WTC11 (cell line): Measurements from ENCODE around the gene NOPCHAP1. TPM values are rescaled to one million over a fixed set of nuclear protein-coding genes. Genes with fewer than 3 reads are reported as not detected.

ENCODE experiments used
- ATAC-seq: fragments of 200-7000 bp; cut with Tn5 transposase; 2 replicates; pipeline ENCODE4 v1.10.0; 2021; ENCODE audit warnings: mild to moderate bottlenecking, moderate library complexity
- CTCF ChIA-PET: fragments of 300-600 bp; sonication (Branson Sonifier 250); formaldehyde crosslinking; loops from one replicate; lab custom pipeline; 2021; ENCODE audit warnings: antibody characterized with exemption; lab: Charles Lee
- POLR2A ChIA-PET: fragments of 350-600 bp; sonication (Branson Sonifier 250); formaldehyde crosslinking; loops from one replicate; lab custom pipeline; 2021; ENCODE audit warnings: antibody characterized with exemption; lab: Charles Lee
- DNase-seq: peaks from one replicate; pipeline ENCODE4 v3.0.0; 2021; ENCODE audit warnings: low spot score
- H3K27ac Mint-ChIP-seq: 2 replicates; pipeline ENCODE4 v1.8.0; 2021; ENCODE audit warnings: mixed read lengths
- H3K27me3 Mint-ChIP-seq: 2 replicates; pipeline ENCODE4 v1.8.0; 2021; ENCODE audit warnings: low read depth, mild to moderate bottlenecking, moderate library complexity, mixed read lengths
- H3K36me3 Mint-ChIP-seq: 2 replicates; pipeline ENCODE4 v1.8.0; 2021; ENCODE audit warnings: mixed read lengths
- H3K4me1 Mint-ChIP-seq: 2 replicates; pipeline ENCODE4 v1.8.0; 2022; ENCODE audit warnings: mixed read lengths
- H3K4me3 Mint-ChIP-seq: 2 replicates; pipeline ENCODE4 v1.8.0; 2021; ENCODE audit warnings: mild to moderate bottlenecking, moderate library complexity, mixed read lengths
- H3K9me3 Mint-ChIP-seq: 2 replicates; pipeline ENCODE4 v1.8.0; 2021; ENCODE audit warnings: mixed read lengths
- ARID4B ChIP-seq: sonication (generic); formaldehyde crosslinking; IDR thresholded peaks from 2 replicates; pipeline ENCODE4 v1.8.0; 2023; ENCODE audit warnings: missing genetic modification reagents, mild to moderate bottlenecking, borderline replicate concordance
- ATF3 ChIP-seq: sonication (generic); formaldehyde crosslinking; conservative IDR thresholded peaks from 2 replicates; pipeline ENCODE4 v1.8.1; 2022; ENCODE audit warnings: mild to moderate bottlenecking, missing genetic modification reagents
- CTCF ChIP-seq: fragments of 200-600 bp; IDR thresholded peaks from 2 replicates; pipeline ENCODE4 v1.8.0; 2022; ENCODE audit warnings: antibody characterized with exemption
- EMX1 ChIP-seq: fragments of 250-450 bp; sonication (Bioruptor Pico); IDR thresholded peaks from 2 replicates; pipeline ENCODE4 v1.8.0; 2021; ENCODE audit warnings: mild to moderate bottlenecking
- ETV6 ChIP-seq: sonication (generic); formaldehyde crosslinking; IDR thresholded peaks from 2 replicates; pipeline ENCODE4 v1.8.1; 2022; ENCODE audit warnings: mild to moderate bottlenecking, missing genetic modification reagents
- FOXJ3 ChIP-seq: sonication (generic); formaldehyde crosslinking; IDR thresholded peaks from 2 replicates; pipeline ENCODE4 v1.9.0; 2021; ENCODE audit warnings: missing genetic modification reagents, mild to moderate bottlenecking, borderline replicate concordance
- GTF2I ChIP-seq: fragments of 250-450 bp; sonication (Bioruptor Pico); conservative IDR thresholded peaks from 2 replicates; pipeline ENCODE4 v1.4.0; 2021; ENCODE audit warnings: mild to moderate bottlenecking
- IRF1 ChIP-seq: sonication (generic); formaldehyde crosslinking; IDR thresholded peaks from 2 replicates; pipeline ENCODE4 v1.8.0; 2023; ENCODE audit warnings: missing genetic modification reagents
- JAZF1 ChIP-seq: fragments of 250-450 bp; sonication (Bioruptor Pico); IDR thresholded peaks from 2 replicates; pipeline ENCODE4 v1.9.0; 2021; ENCODE audit warnings: moderate library complexity, mild to moderate bottlenecking, inconsistent platforms
- KAT7 ChIP-seq: sonication (generic); formaldehyde crosslinking; IDR thresholded peaks from 2 replicates; pipeline ENCODE4 v1.8.1; 2023; ENCODE audit warnings: missing genetic modification reagents, mild to moderate bottlenecking, borderline replicate concordance
- MAX ChIP-seq: sonication (generic); formaldehyde crosslinking; IDR thresholded peaks from 2 replicates; pipeline ENCODE4 v1.8.0; 2022; ENCODE audit warnings: mild to moderate bottlenecking, missing genetic modification reagents
- NR2C2 ChIP-seq: sonication (generic); formaldehyde crosslinking; IDR thresholded peaks from 2 replicates; pipeline ENCODE4 v1.8.0; 2022; ENCODE audit warnings: mild to moderate bottlenecking, missing genetic modification reagents
- NR3C1 ChIP-seq: sonication (generic); formaldehyde crosslinking; conservative IDR thresholded peaks from 2 replicates; pipeline ENCODE4 v1.8.1; 2023; ENCODE audit warnings: low read depth, mild to moderate bottlenecking, missing genetic modification reagents
- SMAD3 ChIP-seq: sonication (generic); formaldehyde crosslinking; IDR thresholded peaks from 2 replicates; pipeline ENCODE4 v1.8.0; 2022; ENCODE audit warnings: missing genetic modification reagents, mild to moderate bottlenecking, borderline replicate concordance
- ZNF219 ChIP-seq: sonication (generic); formaldehyde crosslinking; IDR thresholded peaks from 2 replicates; pipeline ENCODE4 v1.8.0; 2023; ENCODE audit warnings: missing genetic modification reagents, mild to moderate bottlenecking, borderline replicate concordance
- ZNF232 ChIP-seq: sonication (generic); formaldehyde crosslinking; IDR thresholded peaks from 2 replicates; pipeline ENCODE4 v1.8.0; 2022; ENCODE audit warnings: mild to moderate bottlenecking, missing genetic modification reagents
- ZNF263 ChIP-seq: sonication (generic); formaldehyde crosslinking; IDR thresholded peaks from 2 replicates; pipeline ENCODE4 v1.8.1; 2022; ENCODE audit warnings: low read depth, mild to moderate bottlenecking, moderate library complexity, missing genetic modification reagents
- ZNF416 ChIP-seq: fragments of 250-450 bp; sonication (Bioruptor Pico); IDR thresholded peaks from 2 replicates; pipeline ENCODE4 v1.9.0; 2021; ENCODE audit warnings: mild to moderate bottlenecking, inconsistent platforms
- ZNF512 ChIP-seq: sonication (generic); formaldehyde crosslinking; IDR thresholded peaks from 2 replicates; pipeline ENCODE4 v1.8.1; 2022; ENCODE audit warnings: missing genetic modification reagents, borderline replicate concordance
- total RNA-seq: library from RNA; stranded (reverse); gene quantifications from 3 replicates; pipeline ENCODE4 v1.2.3, GENCODE V29; 2021

NOPCHAP1 gene
- total RNA-seq, 1 experiment from 2014 or later = 34.8 TPM

- no peak for ATAC-seq
- Mint-ChIP-seq H3K27ac (no peak overlapping the region), H3K4me3 (no peak overlapping the region), H3K36me3 (peaks cover 52% of the 10 kb centered on the region), H3K4me1 (peaks cover 10% of the 10 kb centered on the region), H3K27me3 (no peaks in the 10 kb centered on the region; the same call in 1 of the 2 replicates), H3K9me3 (peaks cover 28% of the 10 kb centered on the region)
- no peak for DNase-seq
- CTCF ChIA-PET = no interaction called here
- TF ChIP-seq ARID4B (CRISPR knock-in tag) = no peak
- no peak for TF ChIP-seq ZNF263
- TF ChIP-seq ETV6 (CRISPR knock-in tag) = no peak
- no peak for TF ChIP-seq ATF3 (CRISPR knock-in tag)
- TF ChIP-seq EMX1 = no peak
- no peak for TF ChIP-seq MAX (CRISPR knock-in tag)
- no peak for TF ChIP-seq ZNF219
- POLR2A ChIA-PET = no interaction called here
Measured at GRCh38 chr12:105014603-105015002, 28.5 kb downstream of the NOPCHAP1 start.

GRCh38 chr12:105015543-105015942, 29.4 kb downstream of the NOPCHAP1 start:
- DNase-seq = no peak
- ATAC-seq = no peak
- no peak overlapping the region for H3K4me3 Mint-ChIP-seq
- peaks cover 19% of the 10 kb centered on the region for H3K9me3 Mint-ChIP-seq
- no peak overlapping the region for H3K27ac Mint-ChIP-seq
- TF ChIP-seq NR2C2 (no peak), JAZF1 (CRISPR knock-in tag) (no peak), SMAD3 (CRISPR knock-in tag) (no peak), IRF1 (CRISPR knock-in tag) (no peak), GTF2I (no peak)
- H3K36me3 Mint-ChIP-seq = peaks cover 43% of the 10 kb centered on the region
- H3K27me3 Mint-ChIP-seq = no peaks in the 10 kb centered on the region; the same call in 1 of the 2 replicates
- H3K4me1 Mint-ChIP-seq = peaks cover 16% of the 10 kb centered on the region
- POLR2A ChIA-PET = no interaction called here
- CTCF ChIA-PET = interaction anchor here (1.5 kb wide), 1 partner anchor 225 kb away, joined by 3 read pairs; no protein-coding TSS in a partner anchor

- ChIA-PET POLR2A (no interaction called here), CTCF (no interaction called here)
- H3K9me3 Mint-ChIP-seq = no peaks in the 10 kb centered on the region
- H3K4me1 Mint-ChIP-seq = peaks cover 22% of the 10 kb centered on the region
- peak overlapping the region; percentile 42 for H3K27ac Mint-ChIP-seq
- ATAC-seq (no peak), DNase-seq (no peak)
- H3K4me3 Mint-ChIP-seq = no peak overlapping the region
- no peaks in the 10 kb centered on the region for H3K27me3 Mint-ChIP-seq
- H3K36me3 Mint-ChIP-seq = peaks cover 18% of the 10 kb centered on the region
- no peak for TF ChIP-seq ZNF232 (CRISPR knock-in tag)
- no peak for TF ChIP-seq JAZF1 (CRISPR knock-in tag)
- TF ChIP-seq ARID4B (CRISPR knock-in tag) = no peak
- TF ChIP-seq CTCF = no peak
- TF ChIP-seq FOXJ3 (CRISPR knock-in tag) = no peak
- no peak for TF ChIP-seq ZNF512 (CRISPR knock-in tag)
- TF ChIP-seq KAT7 (CRISPR knock-in tag) = no peak
- TF ChIP-seq NR3C1 (CRISPR knock-in tag) = no peak
- TF ChIP-seq ZNF416 (CRISPR knock-in tag) = no peak
Measured at GRCh38 chr12:105018012-105018411, 31.9 kb downstream of the NOPCHAP1 start.
